ENCODE results near the gene CD164. TPM values are rescaled to one million over a fixed set of nuclear protein-coding genes. Genes with fewer than 3 reads are reported as not detected.

The CD164 gene
- polyA plus RNA-seq, 1 donor (not counting 4 experiments of a cell fraction or from before 2014, with no cell fraction given), result 244 TPM

DNA sequence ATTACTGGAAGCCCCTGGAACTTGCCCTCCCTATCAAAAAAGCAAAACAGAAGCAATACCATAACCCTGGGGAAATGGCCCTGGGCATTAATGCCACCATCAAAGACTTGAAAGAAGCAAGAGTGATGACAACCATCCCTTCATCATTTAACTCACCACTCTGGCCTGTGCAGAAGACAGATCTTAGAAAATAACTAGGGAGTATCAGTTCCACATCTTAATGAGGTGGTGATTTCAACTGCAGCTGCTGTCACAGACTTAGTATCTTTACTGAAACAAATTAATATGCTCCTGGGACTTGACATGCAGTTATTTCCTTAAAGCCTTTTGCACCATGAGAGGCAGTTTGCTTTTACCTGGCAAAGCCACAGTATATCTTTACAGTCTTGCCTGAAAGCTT, 24.1 kb downstream of the CD164 start:
- H3K9me3 ChIP-seq (ENCODE audit: control insufficient read depth, low read depth, low read length), result peaks cover 2% of the 10 kb centered on the region
- no peak for FAIRE-seq
- dilution Hi-C loops (cut with MboI; ENCODE audit: extremely low pct_ligation_motif_present, low sequenced_read_pairs), result no loop called here

DNA sequence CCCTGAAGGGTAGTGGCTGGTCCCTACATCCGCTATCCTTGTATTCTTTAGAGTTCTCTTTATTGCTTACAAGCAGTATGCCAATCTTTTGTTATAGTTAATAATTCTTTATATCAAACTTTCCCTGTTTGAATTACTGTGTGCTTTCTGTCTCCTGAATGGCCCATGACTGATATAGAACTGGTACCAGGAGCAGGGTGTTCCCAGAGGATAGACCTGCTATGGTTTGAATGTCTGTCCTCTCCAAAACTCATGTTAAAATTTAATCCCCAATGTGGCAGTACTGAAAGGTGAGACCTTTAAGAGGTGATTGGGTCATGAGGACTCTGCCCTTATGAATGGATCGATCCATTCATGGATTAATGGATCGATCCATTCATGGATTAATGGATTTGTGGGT, 26.0 kb downstream of the CD164 start:
- H4K20me1 ChIP-seq (ENCODE audit: control insufficient read depth, extremely low read depth, insufficient read depth, low read length), result no peaks in the 10 kb centered on the region
- H3K4me2 ChIP-seq (ENCODE audit: control insufficient read depth, extremely low read depth, insufficient read depth, low read depth, low read length), result no peak overlapping the region
- H3K9ac ChIP-seq (ENCODE audit: control insufficient read depth, extremely low read depth, insufficient read depth, low read length), result no peak overlapping the region
- no peaks in the 10 kb centered on the region for H3K27me3 ChIP-seq (ENCODE audit: control insufficient read depth, extremely low read depth, insufficient read depth, low read length)
- peaks cover 11% of the 10 kb centered on the region for H3K4me1 ChIP-seq (ENCODE audit: control insufficient read depth, extremely low read depth, insufficient read depth, low read length)
- H3K9me3 ChIP-seq (ENCODE audit: control insufficient read depth, low read depth, low read length), result peaks cover 2% of the 10 kb centered on the region
- dilution Hi-C loops (cut with MboI; ENCODE audit: extremely low pct_ligation_motif_present, low sequenced_read_pairs), result no loop called here
- TF ChIP-seq, protein P1, sequence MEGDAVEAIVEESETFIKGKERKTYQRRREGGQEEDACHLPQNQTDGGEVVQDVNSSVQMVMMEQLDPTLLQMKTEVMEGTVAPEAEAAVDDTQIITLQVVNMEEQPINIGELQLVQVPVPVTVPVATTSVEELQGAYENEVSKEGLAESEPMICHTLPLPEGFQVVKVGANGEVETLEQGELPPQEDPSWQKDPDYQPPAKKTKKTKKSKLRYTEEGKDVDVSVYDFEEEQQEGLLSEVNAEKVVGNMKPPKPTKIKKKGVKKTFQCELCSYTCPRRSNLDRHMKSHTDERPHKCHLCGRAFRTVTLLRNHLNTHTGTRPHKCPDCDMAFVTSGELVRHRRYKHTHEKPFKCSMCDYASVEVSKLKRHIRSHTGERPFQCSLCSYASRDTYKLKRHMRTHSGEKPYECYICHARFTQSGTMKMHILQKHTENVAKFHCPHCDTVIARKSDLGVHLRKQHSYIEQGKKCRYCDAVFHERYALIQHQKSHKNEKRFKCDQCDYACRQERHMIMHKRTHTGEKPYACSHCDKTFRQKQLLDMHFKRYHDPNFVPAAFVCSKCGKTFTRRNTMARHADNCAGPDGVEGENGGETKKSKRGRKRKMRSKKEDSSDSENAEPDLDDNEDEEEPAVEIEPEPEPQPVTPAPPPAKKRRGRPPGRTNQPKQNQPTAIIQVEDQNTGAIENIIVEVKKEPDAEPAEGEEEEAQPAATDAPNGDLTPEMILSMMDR (optimal IDR thresholded peaks at IDR 0.05 in 1 of 3, IDR thresholded peaks at IDR 0.05 in 1 of 3, conservative IDR thresholded peaks at IDR 0.05 in 1 of 3; ENCODE audit: extremely low read depth in 1 of 3, insufficient read depth in 2 of 3, low read length in 3 of 3), result no peak
- TF ChIP-seq EZH2 (IDR thresholded peaks at IDR 0.05; ENCODE audit: low read length), result no peak
- no peak for FAIRE-seq
- H3K27ac ChIP-seq (ENCODE audit: control insufficient read depth, insufficient read depth, low read length), result no peak overlapping the region
- H3K36me3 ChIP-seq (ENCODE audit: control insufficient read depth in 2 of 2, extremely low read depth in 1 of 2, insufficient read depth in 2 of 2, low read length in 2 of 2), result peaks cover 5 to 6% of the 10 kb centered on the region in 2 experiments
- H3K9me1 ChIP-seq (ENCODE audit: control insufficient read depth, extremely low read depth, insufficient read depth, low read length), result no peaks in the 10 kb centered on the region
- no peak overlapping the region for H3K4me3 ChIP-seq (ENCODE audit: control insufficient read depth in 2 of 3, extremely low read depth in 1 of 3, insufficient read depth in 2 of 3, low read depth in 1 of 3, low read length in 3 of 3)
- H3K79me2 ChIP-seq (ENCODE audit: control insufficient read depth, insufficient read depth, low read length), result no peaks in the 10 kb centered on the region
- H2AFZ ChIP-seq (ENCODE audit: control insufficient read depth, low read length), result no peak overlapping the region
- DNase-seq (ENCODE audit: low read depth, low spot score), result no peak

More for the DNA sequence above, 24.1 kb downstream of the CD164 start:
- no peak for TF ChIP-seq EZH2 (IDR thresholded peaks at IDR 0.05; ENCODE audit: low read length)
- TF ChIP-seq, protein P1 (optimal IDR thresholded peaks at IDR 0.05 in 1 of 3, IDR thresholded peaks at IDR 0.05 in 1 of 3, conservative IDR thresholded peaks at IDR 0.05 in 1 of 3; ENCODE audit: extremely low read depth in 1 of 3, insufficient read depth in 2 of 3, low read length in 3 of 3), result no peak
- no peaks in the 10 kb centered on the region for H3K27me3 ChIP-seq (ENCODE audit: control insufficient read depth, extremely low read depth, insufficient read depth, low read length)
- H3K9ac ChIP-seq (ENCODE audit: control insufficient read depth, extremely low read depth, insufficient read depth, low read length), result no peak overlapping the region
- H4K20me1 ChIP-seq (ENCODE audit: control insufficient read depth, extremely low read depth, insufficient read depth, low read length), result no peaks in the 10 kb centered on the region
- H3K4me3 ChIP-seq (ENCODE audit: control insufficient read depth in 2 of 3, extremely low read depth in 1 of 3, insufficient read depth in 2 of 3, low read depth in 1 of 3, low read length in 3 of 3), result no peak overlapping the region
- H3K4me1 ChIP-seq (ENCODE audit: control insufficient read depth, extremely low read depth, insufficient read depth, low read length), result no peaks in the 10 kb centered on the region
- no peaks in the 10 kb centered on the region for H3K79me2 ChIP-seq (ENCODE audit: control insufficient read depth, insufficient read depth, low read length)
- DNase-seq (ENCODE audit: low read depth, low spot score), result no peak
- H3K36me3 ChIP-seq (ENCODE audit: control insufficient read depth in 2 of 2, extremely low read depth in 1 of 2, insufficient read depth in 2 of 2, low read length in 2 of 2), result peaks cover 11 to 14% of the 10 kb centered on the region in 2 experiments
- H3K4me2 ChIP-seq (ENCODE audit: control insufficient read depth, extremely low read depth, insufficient read depth, low read depth, low read length), result no peak overlapping the region
- no peak overlapping the region for H2AFZ ChIP-seq (ENCODE audit: control insufficient read depth, low read length)
- H3K9me1 ChIP-seq (ENCODE audit: control insufficient read depth, extremely low read depth, insufficient read depth, low read length), result no peaks in the 10 kb centered on the region
- H3K27ac ChIP-seq (ENCODE audit: control insufficient read depth, insufficient read depth, low read length), result no peak overlapping the region

Measured in keratinocyte (primary cell).